GM06990 (cell line): ENCODE measurements around the gene CNTNAP5.

Experiments used
- DNase-seq: peaks from one replicate; pipeline ENCODE4 v3.0.0-alpha.2; 2011; ENCODE audit not compliant: insufficient read length; ENCODE audit errors: extremely low read depth
- H3K27me3 ChIP-seq: replicated peaks from 2 replicates; pipeline ENCODE4 v1.6.0; 2011; ENCODE audit warnings: low read length; ENCODE audit not compliant: control insufficient read depth, insufficient read depth
- H3K36me3 ChIP-seq: 2 replicates; pipeline ENCODE4 v1.5.1; 2011; ENCODE audit warnings: low read length; ENCODE audit not compliant: control insufficient read depth, insufficient read depth
- H3K4me3 ChIP-seq: replicated peaks from 2 replicates; pipeline ENCODE4 v1.5.1; 2011; ENCODE audit warnings: low read depth, mild to moderate bottlenecking, control low read depth, low read length
- CTCF ChIP-seq: IDR thresholded peaks from 2 replicates; pipeline ENCODE4 v1.5.1; 2011; ENCODE audit warnings: low read length, control low read depth, mild to moderate bottlenecking, inconsistent platforms; ENCODE audit not compliant: insufficient read depth, poor library complexity, severe bottlenecking

The CNTNAP5 gene

DNA sequence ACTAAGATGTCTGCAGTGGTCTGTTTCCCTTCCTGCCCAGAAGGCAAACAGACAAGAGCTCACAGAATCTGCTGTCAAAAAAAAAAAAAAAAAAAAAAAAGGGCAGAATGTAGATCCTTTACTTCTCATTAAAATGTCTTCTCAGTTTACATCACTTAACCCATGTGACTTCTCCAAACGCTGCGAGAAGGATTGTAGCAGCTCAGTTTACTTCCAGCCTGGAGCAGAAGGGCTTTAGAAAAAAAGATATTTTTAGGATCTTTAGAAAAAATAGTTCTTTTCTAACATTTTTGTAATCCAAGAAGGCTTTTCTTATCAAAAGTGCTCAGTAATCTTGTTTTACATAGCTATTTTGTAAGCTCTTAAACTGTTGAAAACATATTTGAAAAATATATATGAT, 425.4 kb downstream of the CNTNAP5 start:
- TF ChIP-seq CTCF: no peak
- Histone ChIP-seq H3K36me3 (no peaks in the 10 kb centered on the region), H3K4me3 (no peak overlapping the region), H3K27me3 (no peaks in the 10 kb centered on the region)
- no peak for DNase-seq

- no peak for TF ChIP-seq CTCF
- no peak for DNase-seq
- Histone ChIP-seq H3K27me3 (no peaks in the 10 kb centered on the region), H3K4me3 (no peak overlapping the region), H3K36me3 (no peaks in the 10 kb centered on the region)
Measured at GRCh38 chr2:124476291-124476690, 451.2 kb downstream of the CNTNAP5 start.

GRCh38 chr2:124478761-124479160, 453.7 kb downstream of the CNTNAP5 start:
- no peak for TF ChIP-seq CTCF
- H3K4me3 ChIP-seq: no peak overlapping the region
- no peaks in the 10 kb centered on the region for H3K27me3 ChIP-seq
- H3K36me3 ChIP-seq: no peaks in the 10 kb centered on the region
- no peak for DNase-seq

- DNase-seq: no peak
- no peak for TF ChIP-seq CTCF
- Histone ChIP-seq H3K27me3 (no peaks in the 10 kb centered on the region), H3K4me3 (no peak overlapping the region), H3K36me3 (no peaks in the 10 kb centered on the region)
Measured at GRCh38 chr2:124480958-124481357, 455.9 kb downstream of the CNTNAP5 start.

DNA sequence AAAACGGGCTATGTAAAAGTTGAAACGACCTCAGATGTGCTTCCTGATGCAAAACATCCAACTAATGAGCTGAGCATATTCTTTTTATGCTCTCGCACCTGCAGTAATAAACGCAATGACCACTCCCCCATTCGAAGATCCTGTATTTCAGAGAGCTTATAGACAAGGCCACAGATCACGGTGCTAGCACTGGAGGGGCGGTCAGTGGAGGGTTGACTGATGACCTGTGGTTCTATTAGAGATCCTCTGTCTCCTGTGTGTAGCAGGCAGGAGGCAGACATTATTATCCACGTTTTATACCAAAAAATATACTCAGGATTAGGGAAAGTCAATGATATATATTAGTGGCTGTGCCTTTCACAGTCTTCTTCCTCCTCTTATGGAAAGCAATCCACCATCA, 457.0 kb downstream of the CNTNAP5 start:
- no peak for TF ChIP-seq CTCF
- DNase-seq: no peak
- no peaks in the 10 kb centered on the region for H3K36me3 ChIP-seq
- no peak overlapping the region for H3K4me3 ChIP-seq
- no peaks in the 10 kb centered on the region for H3K27me3 ChIP-seq

DNA sequence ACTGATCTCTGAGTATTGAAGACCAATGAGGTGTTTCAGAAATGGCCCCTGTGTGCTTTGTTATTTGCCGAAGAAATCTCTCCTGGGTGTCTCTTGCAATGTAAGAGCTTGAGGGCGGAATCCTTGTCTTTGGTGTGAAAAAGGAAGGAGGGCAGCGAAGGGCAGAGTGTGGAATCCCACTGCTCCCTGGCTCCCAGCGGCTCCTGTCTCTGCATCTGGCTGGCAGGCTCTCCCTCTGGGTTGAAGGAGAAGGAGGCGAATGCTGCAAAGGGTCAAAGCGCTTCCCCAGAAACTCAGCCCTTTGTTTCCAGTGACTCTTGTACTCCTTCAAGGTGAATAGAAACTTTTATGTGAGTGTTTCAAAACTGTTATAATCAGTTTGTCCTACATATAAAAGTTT, 457.5 kb downstream of the CNTNAP5 start:
- Histone ChIP-seq H3K27me3 (no peaks in the 10 kb centered on the region), H3K36me3 (no peaks in the 10 kb centered on the region), H3K4me3 (no peak overlapping the region)
- no peak for DNase-seq
- no peak for TF ChIP-seq CTCF
